ENCODE data around the gene CORO2B. TPM values are rescaled to one million over a fixed set of nuclear protein-coding genes. Genes with fewer than 3 reads are reported as not detected.
A peak's percentile ranks its signal among the peaks of the same experiment; 100 is the strongest.

CORO2B gene
- total and polyA plus RNA-seq, 2 of the 13 experiments (the other 11 are each of a cell fraction or from before 2014, with no cell fraction given), result 0.35 to 0.63 TPM

DNA sequence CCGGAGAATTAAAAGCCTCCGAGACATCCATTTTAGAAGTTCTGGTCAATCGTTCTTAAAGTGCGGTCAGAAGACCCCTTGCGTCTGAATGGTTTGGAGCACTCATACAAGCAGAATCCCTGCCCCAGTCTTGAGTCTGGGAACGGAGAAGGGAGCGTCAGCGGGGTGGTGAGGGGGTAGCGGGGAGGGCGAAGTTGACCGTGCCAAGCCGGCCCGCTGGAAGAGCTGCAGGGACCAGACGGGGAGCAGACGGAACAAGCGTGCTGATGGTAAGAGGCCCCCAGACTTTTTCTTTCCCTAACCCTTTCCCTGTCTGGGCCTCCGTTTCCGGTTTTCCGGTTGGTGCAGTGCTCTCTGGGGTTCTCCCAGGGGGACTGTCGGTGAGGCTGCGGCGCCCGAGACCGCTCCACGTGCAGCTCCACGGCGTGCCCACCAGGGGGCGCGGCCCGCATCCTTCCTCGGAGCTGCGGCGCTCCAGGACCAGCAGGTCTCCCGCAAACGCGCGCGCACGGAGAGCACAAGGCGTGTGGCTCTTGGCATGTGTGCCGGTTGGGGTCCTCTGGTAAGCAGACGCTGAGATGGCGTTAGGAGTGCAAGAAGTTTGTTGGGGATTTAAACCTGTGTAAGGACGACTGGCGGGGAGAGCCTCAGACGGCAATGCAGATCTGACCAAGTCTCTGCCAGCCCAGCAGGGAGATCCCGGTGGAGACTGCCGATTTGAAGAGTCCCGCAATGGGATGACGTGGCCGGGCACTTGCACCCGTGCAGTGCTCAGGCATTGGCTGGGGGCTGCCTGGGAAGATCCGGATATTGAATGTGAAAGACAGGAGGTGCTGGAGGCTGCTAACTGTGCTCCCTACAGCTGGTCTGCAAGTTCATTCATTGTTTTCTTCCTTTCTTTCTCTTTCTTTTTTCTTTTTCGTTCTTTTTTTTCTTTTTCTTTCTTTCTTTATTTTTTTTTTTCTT, 19.2 kb upstream of the CORO2B start (continued):
- TF ChIP-seq, protein P1, sequence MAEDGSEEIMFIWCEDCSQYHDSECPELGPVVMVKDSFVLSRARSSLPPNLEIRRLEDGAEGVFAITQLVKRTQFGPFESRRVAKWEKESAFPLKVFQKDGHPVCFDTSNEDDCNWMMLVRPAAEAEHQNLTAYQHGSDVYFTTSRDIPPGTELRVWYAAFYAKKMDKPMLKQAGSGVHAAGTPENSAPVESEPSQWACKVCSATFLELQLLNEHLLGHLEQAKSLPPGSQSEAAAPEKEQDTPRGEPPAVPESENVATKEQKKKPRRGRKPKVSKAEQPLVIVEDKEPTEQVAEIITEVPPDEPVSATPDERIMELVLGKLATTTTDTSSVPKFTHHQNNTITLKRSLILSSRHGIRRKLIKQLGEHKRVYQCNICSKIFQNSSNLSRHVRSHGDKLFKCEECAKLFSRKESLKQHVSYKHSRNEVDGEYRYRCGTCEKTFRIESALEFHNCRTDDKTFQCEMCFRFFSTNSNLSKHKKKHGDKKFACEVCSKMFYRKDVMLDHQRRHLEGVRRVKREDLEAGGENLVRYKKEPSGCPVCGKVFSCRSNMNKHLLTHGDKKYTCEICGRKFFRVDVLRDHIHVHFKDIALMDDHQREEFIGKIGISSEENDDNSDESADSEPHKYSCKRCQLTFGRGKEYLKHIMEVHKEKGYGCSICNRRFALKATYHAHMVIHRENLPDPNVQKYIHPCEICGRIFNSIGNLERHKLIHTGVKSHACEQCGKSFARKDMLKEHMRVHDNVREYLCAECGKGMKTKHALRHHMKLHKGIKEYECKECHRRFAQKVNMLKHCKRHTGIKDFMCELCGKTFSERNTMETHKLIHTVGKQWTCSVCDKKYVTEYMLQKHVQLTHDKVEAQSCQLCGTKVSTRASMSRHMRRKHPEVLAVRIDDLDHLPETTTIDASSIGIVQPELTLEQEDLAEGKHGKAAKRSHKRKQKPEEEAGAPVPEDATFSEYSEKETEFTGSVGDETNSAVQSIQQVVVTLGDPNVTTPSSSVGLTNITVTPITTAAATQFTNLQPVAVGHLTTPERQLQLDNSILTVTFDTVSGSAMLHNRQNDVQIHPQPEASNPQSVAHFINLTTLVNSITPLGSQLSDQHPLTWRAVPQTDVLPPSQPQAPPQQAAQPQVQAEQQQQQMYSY (CRISPR knock-in tag; IDR thresholded peaks at IDR 0.05), result no peak
- no peak for TF ChIP-seq SP4 (CRISPR knock-in tag; IDR thresholded peaks at IDR 0.05)
- TF ChIP-seq MTF2 (CRISPR knock-in tag; IDR thresholded peaks at IDR 0.05; ENCODE audit: borderline replicate concordance), result peak; percentile 83; the same call in 1 of the 2 replicates
- 0 out of 2 replicates have a peak, but pooled peaks have one; percentile 11 for TF ChIP-seq BHLHE40 (IDR thresholded peaks at IDR 0.05; ENCODE audit: low read length)
- TF ChIP-seq GATA4 (IDR thresholded peaks at IDR 0.05; ENCODE audit: borderline replicate concordance, low read depth), result no peak
- TF ChIP-seq ZNF160 (CRISPR knock-in tag; IDR thresholded peaks at IDR 0.05), result no peak
- TF ChIP-seq HIVEP1 (CRISPR knock-in tag; IDR thresholded peaks at IDR 0.05), result 0 out of 2 replicates have a peak, but pooled peaks have one; percentile 33
- TF ChIP-seq ZNF44 (CRISPR knock-in tag; IDR thresholded peaks at IDR 0.05), result no peak
- TF ChIP-seq, protein P2, sequence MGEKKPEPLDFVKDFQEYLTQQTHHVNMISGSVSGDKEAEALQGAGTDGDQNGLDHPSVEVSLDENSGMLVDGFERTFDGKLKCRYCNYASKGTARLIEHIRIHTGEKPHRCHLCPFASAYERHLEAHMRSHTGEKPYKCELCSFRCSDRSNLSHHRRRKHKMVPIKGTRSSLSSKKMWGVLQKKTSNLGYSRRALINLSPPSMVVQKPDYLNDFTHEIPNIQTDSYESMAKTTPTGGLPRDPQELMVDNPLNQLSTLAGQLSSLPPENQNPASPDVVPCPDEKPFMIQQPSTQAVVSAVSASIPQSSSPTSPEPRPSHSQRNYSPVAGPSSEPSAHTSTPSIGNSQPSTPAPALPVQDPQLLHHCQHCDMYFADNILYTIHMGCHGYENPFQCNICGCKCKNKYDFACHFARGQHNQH (CRISPR knock-in tag; IDR thresholded peaks at IDR 0.05), result no peak
- TF ChIP-seq, protein P3, sequence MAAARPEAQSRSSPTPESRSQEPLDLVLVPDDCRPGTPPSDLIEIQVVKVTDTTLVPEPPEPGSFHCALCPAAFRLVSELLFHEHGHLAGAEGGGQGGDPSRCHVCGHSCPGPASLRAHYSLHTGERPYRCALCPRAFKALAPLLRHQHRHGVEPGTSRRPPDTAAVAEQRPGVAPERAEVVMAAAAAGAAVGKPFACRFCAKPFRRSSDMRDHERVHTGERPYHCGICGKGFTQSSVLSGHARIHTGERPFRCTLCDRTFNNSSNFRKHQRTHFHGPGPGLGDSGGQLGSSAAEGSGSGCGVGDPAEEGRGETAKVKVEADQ (CRISPR knock-in tag; IDR thresholded peaks at IDR 0.05; ENCODE audit: borderline replicate concordance), result no peak; the same call in 1 of the 2 replicates
- TF ChIP-seq ZNF773 (CRISPR knock-in tag; IDR thresholded peaks at IDR 0.05; ENCODE audit: borderline replicate concordance), result no peak
- peak; percentile 40; the same call in 1 of the 2 replicates for TF ChIP-seq PITX1 (CRISPR knock-in tag; IDR thresholded peaks at IDR 0.05)
- TF ChIP-seq ZNF577 (CRISPR knock-in tag; IDR thresholded peaks at IDR 0.05; ENCODE audit: borderline replicate concordance, low read depth), result no peak
- TF ChIP-seq CENPT (CRISPR knock-in tag; IDR thresholded peaks at IDR 0.05; ENCODE audit: low read depth), result no peak
- TF ChIP-seq GPN1 (CRISPR knock-in tag; IDR thresholded peaks at IDR 0.05; ENCODE audit: borderline replicate concordance), result no peak
- TF ChIP-seq TRIM24 (CRISPR knock-in tag; IDR thresholded peaks at IDR 0.05), result no peak
- TF ChIP-seq THAP11 (CRISPR knock-in tag; IDR thresholded peaks at IDR 0.05), result no peak
- TF ChIP-seq, protein P4, sequence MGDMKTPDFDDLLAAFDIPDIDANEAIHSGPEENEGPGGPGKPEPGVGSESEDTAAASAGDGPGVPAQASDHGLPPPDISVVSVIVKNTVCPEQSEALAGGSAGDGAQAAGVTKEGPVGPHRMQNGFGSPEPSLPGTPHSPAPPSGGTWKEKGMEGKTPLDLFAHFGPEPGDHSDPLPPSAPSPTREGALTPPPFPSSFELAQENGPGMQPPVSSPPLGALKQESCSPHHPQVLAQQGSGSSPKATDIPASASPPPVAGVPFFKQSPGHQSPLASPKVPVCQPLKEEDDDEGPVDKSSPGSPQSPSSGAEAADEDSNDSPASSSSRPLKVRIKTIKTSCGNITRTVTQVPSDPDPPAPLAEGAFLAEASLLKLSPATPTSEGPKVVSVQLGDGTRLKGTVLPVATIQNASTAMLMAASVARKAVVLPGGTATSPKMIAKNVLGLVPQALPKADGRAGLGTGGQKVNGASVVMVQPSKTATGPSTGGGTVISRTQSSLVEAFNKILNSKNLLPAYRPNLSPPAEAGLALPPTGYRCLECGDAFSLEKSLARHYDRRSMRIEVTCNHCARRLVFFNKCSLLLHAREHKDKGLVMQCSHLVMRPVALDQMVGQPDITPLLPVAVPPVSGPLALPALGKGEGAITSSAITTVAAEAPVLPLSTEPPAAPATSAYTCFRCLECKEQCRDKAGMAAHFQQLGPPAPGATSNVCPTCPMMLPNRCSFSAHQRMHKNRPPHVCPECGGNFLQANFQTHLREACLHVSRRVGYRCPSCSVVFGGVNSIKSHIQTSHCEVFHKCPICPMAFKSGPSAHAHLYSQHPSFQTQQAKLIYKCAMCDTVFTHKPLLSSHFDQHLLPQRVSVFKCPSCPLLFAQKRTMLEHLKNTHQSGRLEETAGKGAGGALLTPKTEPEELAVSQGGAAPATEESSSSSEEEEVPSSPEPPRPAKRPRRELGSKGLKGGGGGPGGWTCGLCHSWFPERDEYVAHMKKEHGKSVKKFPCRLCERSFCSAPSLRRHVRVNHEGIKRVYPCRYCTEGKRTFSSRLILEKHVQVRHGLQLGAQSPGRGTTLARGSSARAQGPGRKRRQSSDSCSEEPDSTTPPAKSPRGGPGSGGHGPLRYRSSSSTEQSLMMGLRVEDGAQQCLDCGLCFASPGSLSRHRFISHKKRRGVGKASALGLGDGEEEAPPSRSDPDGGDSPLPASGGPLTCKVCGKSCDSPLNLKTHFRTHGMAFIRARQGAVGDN (CRISPR knock-in tag; IDR thresholded peaks at IDR 0.05), result peak; percentile 48
- TF ChIP-seq GABPB1 (CRISPR knock-in tag; IDR thresholded peaks at IDR 0.05), result peak; percentile 66; the same call in 1 of the 2 replicates

All from HepG2 (cell line).